HG02678 (cell line): ENCODE data around the gene SOS1.
A peak's percentile ranks its signal among the peaks of the same experiment; 100 is the strongest.
"Not testable (repeated sequence)": the region's sequence is repeated elsewhere in the genome, so short reads cannot be mapped to it uniquely, and the experiment has no call there.

Experiments
- ATAC-seq: cut with Tn5 transposase; IDR thresholded peaks from one replicate; pipeline ENCODE4 v1.9.1; 2021; ENCODE audit warnings: mild to moderate bottlenecking, moderate library complexity; ENCODE audit not compliant: unreplicated experiment

The SOS1 gene

DNA sequence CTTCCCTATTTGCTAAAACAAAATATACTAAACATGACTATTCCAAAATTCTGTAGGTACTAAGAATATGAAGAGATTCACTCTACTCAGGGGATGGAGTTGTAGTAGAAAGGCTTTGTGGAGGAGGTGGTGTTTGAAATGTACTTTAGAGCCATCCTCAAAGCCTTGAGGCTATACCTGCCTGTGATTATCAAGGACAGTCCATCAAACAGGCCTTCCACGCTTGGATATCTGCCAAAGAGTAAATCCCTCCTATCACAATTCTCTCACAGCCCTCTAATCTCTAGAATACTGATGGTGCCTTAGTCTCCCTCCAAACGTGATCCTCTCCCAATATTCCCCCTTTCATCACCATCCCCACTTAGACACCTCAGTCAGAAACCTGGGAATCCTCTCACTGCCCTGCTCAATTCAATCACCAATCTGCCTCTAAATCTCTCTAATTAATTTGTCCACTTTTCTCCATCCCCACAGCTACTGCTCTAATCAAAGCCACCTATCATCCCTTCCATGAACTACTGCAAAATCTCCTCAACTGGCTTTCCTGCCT lies 13.1 kb downstream of the SOS1 start:
- no peak for ATAC-seq

DNA sequence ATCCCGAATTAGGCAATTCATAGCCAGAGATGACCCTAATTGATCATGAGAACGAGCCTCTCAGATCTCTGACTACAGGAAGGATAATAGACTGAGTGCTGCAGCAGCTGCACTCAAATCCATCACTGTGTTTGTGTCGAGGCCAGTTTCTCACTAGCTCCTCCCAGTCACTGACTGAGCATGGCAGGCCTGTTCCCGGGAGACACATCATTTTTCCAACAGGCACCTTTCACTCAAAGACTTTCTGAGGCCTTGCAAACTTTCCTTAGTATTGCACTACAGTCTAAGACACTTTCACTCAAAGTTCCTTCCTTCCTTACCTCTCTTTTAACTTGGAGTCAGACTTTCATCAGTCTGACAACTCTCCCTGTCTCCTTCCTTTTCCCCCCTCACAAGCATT lies 13.7 kb downstream of the SOS1 start:
- no peak for ATAC-seq

DNA sequence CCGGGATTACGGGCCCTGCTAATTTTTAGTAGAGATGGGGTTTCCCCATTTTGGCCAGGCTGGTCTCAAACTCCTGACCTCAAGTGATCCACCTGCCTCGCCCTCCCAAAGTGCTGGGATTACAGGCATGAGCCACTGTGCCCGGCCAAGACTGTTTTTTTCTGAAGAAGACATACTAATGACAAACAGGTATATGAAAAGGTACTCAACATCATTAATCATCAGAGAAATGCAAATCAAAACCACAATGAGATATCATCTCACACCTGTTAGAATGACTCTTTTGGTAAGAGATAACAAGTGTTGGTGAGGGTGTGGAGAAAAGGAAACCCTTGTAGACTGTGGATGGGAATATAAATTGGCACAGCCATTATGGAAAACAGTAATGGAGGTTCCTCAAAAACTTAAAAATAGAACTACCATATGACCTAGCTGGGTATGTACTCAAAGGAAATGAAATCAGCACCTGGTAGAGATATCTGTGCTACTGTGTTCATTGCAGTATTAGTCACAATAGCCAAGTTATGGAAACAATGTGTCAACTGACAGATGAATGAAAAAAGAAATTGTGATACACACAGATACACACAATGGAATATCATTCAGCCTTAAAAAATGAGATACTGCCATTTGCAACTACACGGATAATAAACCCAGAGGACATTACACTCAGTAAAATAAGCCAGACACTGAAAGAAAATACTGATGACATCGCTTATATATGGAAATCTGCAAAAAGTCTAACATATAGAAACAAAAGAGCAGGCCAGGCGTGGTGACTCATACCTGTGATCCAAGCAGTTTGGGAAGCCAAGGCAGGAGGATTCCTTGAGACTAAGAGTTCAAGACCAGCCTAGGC lies 20.8 kb downstream of the SOS1 start:
- ATAC-seq: peak; percentile 55

DNA sequence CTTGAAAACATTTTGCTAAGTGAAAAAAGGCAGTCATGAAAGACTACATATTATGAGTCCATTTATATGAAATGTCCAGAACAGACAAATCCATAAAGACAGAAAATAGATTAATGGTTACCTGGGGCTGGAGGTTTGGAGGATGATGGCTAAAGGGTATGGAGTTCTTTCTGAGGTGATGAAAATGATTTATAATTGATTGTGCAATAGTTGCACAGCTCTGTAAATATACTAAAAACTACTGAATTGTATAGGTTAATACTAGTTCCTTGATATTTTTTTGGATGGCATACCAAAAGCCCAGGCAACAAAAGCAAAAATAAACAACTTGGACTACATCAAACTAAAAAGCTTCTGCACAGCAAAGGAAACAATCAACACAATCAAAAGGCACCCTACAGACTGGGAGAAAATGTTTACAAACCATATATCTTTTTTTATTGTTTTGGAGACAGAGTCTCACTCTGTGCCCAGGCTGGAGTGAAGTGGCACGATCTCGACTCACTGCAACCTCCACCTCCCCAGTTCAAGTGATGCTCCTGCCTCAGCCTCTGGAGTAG lies 21.5 kb downstream of the SOS1 start:
- ATAC-seq: no peak

DNA sequence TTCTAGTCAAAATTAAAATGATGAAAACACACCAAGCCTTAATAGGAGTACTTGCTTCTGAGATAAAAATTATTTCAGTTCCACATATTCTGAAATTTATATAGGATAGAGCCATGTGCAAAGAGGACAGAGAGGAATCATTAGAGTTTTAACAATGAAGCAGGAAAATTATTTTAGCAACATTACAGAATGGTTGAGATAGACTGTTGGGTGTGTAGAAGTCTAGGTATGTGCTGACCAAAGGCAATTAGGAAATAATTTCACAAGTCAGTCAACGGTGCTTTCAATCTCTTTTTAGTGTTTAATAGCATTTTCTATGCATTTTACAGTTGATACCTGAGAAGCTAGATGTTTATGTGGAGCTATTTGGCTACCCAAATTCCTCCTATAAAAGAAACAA lies 25.2 kb downstream of the SOS1 start:
- ATAC-seq: no peak

DNA sequence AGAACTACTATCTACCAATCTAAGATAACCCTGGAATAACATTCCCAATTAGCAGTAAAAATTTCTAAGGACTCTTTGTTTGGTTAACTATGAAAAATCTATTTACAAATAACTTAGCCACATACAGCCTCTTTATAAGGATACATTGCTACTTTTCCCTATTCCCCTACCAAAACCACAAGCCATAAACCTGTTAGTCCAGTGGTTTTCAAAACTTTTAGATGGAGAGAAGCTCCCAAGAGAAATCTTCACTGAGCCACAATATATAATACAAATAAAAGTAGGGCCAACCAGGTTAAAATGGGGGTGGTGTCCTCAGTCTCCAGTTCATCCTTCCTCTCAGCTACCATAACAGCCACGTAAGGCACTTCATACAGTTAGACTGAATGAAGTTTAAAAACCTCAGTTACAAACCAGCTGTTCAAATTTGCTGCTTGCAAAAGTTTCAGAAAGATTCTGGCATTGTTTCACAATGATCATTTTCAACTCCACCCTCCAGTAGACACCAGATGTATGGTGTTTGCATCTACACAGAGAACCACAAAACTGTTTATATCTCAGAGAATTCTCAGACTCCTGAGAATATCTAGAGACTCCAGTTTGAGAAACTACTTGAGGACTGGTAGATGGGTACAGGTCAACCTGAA lies 26.0 kb downstream of the SOS1 start:
- peak; percentile 91 for ATAC-seq

DNA sequence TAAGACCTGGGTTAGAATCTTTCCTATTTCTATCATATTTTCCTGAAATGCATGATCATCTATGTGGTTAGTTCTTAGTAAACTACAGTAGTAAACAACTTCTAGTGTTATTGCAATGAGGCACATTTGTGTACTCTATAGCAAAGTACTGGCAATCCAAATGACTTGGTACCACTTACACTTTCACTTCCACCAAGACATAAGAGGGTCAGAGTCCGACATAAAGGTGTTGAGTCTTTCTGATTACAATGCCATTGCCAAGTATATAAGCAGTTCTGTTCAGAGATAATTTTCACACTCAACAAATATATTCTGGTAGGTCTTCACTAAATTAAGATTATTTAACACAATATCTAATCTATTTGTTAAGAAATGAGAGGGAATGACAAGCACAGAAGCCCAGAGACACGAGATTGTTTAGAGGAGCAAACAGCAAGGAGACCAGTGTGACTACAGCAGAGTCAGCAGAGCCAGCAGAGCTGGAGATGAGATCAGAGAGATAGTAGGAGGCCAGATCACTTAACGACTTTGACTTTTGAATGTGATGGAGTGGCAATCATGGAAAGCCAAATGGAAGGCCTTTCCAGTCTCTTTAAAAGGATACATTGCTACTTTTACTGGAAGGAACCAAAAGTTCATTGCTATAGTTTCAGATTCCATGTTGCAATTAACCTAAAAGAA lies 27.5 kb downstream of the SOS1 start:
- ATAC-seq: no peak

DNA sequence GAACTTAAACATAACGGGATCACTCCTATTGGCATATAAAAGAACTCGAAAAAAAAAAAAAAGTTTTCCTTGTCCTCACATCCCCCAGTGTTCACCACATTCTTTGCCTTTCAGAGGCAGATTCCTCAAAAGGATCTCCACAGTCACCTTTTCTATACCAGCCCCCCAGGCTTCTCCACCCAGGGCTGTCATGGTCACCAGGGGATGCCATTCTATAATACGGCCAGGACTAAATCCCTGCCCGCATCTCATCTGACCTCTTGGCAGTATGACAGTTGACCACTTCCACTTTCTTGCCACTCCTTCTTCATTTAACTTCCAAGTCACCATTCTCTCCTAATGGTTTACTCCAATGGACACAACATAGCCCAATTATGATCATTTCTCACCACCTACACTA lies 29.3 kb downstream of the SOS1 start:
- no peak for ATAC-seq

DNA sequence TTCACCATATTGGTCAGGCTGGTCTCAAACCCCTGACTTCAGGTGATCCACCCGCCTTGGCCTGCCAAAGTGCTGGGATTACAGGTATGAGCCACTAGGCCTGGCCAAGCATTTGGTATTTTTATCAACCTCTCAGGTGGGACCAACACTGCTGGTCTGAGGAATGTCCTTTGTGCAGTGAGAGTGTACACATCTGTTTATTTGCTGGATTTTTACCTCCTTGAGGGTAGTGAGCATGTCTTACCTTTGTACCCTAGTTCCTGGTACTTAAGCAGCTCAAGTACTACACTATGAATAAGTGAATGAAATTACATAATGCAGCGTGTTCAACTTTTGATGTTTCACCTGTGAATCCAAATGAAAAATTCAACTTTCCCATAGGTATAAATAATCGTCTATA lies 29.8 kb downstream of the SOS1 start:
- no peak for ATAC-seq

DNA sequence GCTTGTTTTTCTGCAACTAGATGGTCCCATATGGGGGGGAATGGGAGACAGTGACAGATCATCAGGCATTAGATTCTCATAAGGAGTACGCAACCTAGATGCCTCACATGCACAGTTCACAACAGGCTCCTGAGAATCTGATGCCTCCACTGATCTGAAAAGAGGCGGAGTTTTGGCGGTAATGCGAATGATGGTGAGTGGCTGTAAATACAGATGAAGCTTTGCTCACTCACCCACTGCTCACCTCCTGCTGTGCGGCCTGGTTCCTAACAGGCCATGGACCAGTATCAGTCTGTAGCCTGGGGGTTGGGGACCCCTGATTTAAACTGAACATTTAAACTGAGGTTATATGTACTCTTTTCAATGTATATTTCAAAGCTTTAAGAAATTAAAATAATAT lies 40.7 kb downstream of the SOS1 start:
- no peak for ATAC-seq

DNA sequence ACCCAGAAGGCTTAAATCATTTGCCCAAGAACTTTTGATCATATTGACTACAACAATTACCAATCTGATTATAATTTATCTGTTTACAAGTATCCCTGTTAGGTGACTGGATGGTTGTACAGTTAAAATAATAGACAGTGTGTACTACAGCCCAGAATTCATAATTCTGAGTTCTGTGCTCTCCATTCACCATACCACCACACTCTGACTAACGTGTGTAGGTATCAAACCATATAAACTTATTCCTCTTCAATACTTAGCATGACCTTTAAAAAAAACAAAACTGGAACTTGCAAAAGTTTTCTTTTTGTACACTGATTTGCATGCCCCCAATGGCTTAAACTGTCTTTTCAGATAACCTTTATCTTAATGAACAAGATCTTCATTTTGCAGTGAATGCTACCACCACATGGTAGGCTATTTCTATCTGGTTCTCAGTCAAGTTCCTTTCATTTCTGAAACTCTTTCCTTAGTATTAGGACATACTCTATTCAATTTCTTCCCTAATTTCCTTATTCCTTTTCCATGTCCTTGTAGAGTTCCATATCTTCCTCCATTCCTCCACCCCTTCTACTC lies 50.9 kb downstream of the SOS1 start:
- ATAC-seq: no peak

DNA sequence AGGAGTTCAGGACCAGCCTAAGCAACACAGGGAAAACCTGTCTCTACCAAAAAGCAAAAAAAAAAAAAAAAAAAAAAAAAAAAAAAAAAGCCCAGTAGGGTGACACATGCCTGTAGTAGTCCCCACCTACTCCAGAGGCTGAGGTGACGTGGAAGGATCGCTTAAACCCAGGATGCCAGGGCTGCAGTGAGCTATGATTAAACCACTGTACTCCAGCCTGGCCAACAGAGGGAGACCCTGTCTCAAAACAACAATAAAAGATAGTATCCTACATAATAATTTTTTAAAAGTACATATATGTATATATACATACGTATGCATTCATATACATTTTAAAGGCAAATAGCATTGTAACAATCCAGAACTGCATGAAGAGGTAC lies 51.7 kb downstream of the SOS1 start:
- no peak for ATAC-seq

DNA sequence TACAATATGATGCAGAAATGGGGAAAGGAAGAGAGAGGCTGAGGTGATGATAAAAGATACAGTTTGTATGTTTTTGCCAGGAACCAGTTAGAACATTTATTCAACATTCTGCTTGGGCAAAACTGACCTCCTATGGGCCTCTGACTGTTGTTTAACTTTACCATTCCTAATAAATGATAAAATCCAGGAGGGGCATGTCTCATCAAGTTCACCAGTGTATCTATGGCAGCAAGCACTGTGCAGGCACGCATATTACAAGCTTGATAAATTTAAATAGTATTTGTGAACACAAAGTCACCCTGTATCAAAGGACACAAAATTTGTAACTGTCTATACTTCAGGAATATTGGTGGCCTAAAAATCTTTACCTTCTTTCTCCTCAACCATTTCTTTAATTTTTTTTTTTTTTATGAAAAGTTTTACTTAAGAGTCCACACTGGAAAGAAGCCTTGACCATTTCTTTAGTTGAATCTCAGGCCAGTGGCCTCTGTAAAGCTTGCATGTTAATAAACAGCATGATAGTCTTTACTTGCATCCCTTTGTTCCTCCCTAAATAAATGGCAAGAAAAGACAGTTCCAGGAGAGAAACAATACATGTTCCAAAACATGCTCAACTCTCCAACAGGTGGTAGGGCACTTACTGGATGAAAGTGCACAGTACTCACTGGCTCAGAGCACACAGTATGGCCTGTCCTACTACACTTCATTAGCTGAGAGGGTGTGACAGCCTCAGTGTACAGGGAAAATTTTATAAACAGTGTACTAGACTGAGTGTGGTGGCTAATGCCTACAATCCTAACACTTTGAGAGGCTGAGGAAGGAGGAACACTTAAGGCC lies 52.3 kb downstream of the SOS1 start:
- ATAC-seq: no peak

DNA sequence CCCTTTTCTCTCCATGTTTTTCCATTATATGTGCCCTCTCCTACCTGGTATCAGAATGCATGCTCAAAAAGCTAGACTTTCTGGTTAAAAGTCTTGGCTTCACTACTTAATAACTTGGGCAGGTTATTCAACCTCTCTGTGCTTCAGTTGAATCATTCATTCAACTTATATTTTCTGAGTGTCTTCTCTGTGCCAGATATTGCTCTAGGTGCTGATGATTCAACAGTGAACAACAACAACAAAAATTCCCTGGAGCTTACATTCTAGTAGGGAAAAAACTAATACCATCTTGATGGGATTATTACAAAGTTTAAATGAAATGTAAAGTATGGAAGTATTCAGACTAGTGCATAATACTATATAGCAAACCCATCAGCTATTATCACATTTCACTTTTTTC lies 55.2 kb downstream of the SOS1 start:
- ATAC-seq: no peak

DNA sequence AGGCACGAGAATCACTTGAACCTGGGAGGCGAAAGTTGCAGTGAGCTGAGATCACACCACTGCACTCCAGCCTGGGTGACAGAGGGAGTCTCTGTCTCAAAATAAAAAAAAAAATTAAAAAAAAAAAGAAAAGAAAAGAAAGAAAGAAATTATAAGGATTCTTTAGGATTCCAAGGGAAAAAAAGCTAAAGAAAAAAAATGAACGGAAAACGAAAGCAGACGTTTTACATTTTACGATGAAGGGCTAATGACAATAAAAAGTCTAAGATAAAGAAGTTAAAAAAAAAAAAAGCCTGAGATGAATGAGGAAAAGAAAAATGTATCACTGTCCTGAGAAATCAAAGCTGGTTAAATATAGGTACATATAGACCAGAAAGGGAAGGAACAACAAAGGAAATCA lies 58.5 kb downstream of the SOS1 start:
- no peak for ATAC-seq

DNA sequence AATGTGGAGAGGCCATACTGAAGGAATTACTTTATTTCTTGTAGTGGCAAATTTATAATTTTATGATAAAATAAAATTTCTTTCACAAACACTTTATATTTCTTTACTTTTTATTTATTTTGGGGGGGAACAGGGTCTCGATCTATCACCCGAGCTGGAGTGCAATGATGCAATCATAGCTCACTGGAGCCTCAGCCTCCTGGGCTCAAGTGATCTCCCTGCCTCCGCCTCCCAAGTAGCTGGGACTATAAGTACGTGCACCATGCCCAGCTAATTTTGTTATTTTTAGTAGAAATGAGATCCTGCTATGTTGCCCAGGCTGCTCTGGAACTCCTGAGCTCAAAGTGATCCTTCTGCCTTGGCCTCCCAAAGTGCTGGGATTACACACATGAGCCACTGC lies 59.6 kb downstream of the SOS1 start:
- no peak for ATAC-seq

DNA sequence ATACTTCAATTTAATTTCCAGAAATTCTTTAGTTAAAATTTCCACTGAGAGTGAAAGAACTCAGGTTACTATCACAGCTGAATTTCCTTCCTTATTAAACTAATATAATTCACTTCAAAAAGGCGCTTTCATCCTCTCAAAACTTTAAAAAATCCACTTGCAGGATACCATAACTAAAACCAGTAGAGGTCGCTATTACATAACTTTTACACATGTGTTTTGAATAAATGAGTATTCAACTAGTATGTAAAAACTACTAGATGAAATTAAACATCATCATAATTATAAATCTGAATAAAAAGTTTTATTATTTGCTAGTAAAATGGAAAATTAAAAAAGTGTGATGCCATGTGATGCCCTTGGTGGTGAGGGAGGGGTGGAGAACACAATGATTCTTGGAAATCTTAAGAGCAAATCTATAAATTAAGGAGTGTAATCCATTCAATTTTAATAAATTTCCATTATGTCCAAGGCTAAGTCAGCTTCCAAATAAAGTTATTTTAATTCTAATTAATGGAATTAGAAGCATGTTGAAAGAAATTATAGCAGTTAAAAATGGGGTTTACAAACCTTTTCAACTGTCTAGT lies 61.4 kb downstream of the SOS1 start:
- ATAC-seq: no peak

DNA sequence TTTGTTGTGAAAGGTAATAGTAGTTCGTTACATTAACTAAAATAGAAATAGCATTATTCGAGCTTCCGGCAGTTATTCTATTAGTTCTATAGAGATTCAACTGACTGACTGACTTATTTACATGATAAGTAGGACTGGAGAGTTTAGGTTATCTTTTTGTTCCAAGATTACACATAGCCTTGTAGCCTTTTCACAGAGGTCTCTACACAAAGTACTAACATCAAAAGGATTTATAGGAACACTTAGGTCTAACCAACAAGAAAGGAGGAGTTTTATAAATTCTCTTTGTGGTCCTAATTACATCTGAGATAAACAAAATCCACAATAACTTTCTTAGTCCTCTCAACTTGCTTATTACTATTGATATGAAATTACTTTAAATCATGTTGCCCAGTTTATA lies 62.8 kb downstream of the SOS1 start:
- ATAC-seq: no peak

DNA sequence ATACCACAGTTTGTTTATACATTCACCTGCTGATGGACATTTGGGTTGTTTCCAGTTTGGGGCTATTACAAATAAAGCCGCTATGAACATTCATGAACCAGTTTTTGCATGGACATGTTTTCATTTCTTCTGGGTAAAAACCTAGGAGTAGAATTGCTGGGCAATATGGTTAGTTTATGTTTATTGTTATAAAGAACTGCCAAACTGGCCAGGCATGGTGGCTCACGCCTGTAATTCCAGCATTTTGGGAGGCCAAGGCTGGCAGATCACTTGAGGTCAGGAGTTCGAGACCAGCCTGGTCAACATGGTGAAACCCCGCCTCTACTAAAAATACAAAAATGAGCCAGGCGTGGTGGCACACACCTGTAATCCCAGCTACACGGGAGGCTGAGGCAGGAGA lies 68.2 kb downstream of the SOS1 start:
- ATAC-seq: not testable (repeated sequence)

DNA sequence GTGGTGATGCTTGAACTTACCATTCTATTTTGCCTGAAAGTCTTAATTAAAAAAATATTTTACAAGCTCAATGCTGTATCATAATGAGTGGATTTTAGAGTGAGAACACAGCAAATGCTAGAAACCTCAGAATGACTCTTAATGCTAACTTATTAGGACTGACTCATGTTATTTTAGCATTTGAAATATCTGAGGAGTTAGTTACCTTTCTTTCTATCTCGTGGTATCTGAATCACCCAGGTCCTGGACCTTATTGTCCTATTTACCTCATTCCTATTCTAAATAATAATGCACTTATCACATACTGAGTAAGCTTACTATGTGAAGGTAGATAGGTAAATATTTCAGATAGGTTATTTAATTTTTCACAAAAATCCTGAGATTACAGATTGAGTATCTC lies 70.7 kb downstream of the SOS1 start:
- ATAC-seq: no peak
